Measurements from ENCODE around the gene C1GALT1C1L. TPM values are rescaled to one million over a fixed set of nuclear protein-coding genes. Genes with fewer than 3 reads are reported as not detected.

Gene C1GALT1C1L
- total and polyA plus RNA-seq, 2 of the 4 experiments (the other 2 are of a cell fraction) = 0.36 to 0.63 TPM

- Histone ChIP-seq H3K27me3 (ENCODE audit: control insufficient read depth, insufficient read depth, low read length) (no peaks in the 10 kb centered on the region; the same call in 1 of the 2 replicates), H4K20me1 (ENCODE audit: insufficient read depth, low read length) (no peaks in the 10 kb centered on the region), H3K9me3 (ENCODE audit: control insufficient read depth, insufficient read depth, low read length) (no peaks in the 10 kb centered on the region), H2AFZ (replicated peaks; ENCODE audit: low read length, poor library complexity) (no peak overlapping the region), H2BK20ac (ENCODE audit: low read depth, low read length) (no peak overlapping the region), H3K36me3 (ENCODE audit: control insufficient read depth, insufficient read depth, low read length) (no peaks in the 10 kb centered on the region), H3K4ac (ENCODE audit: low read depth, low read length) (no peak overlapping the region), H4K5ac (ENCODE audit: low read depth, low read length) (no peak overlapping the region), H2BK5ac (ENCODE audit: low read depth, low read length, poor library complexity, severe bottlenecking) (no peak overlapping the region), H3K9me1 (ENCODE audit: insufficient read depth, low read length) (peaks cover 3% of the 10 kb centered on the region), H3K14ac (replicated peaks; ENCODE audit: low read depth, low read length) (no peak overlapping the region), H2BK120ac (ENCODE audit: low read depth, low read length) (no peak overlapping the region), H3K4me1 (ENCODE audit: control insufficient read depth, insufficient read depth, low read length) (peaks cover 5% of the 10 kb centered on the region), H3K4me3 (ENCODE audit: insufficient read depth, low read depth, low read length) (no peak overlapping the region), H3K56ac (ENCODE audit: extremely low read depth, insufficient read depth, low read length) (no peak overlapping the region), H3K27ac (ENCODE audit: insufficient read depth, low read length) (no peak overlapping the region), H3K4me2 (ENCODE audit: low read depth, low read length) (no peak overlapping the region), H3K18ac (ENCODE audit: low read depth, low read length) (no peak overlapping the region), H3K23ac (ENCODE audit: low read depth, low read length) (no peak overlapping the region), H3K79me1 (ENCODE audit: low read depth in 1 of 2, low read length in 2 of 2) (no peaks in the 10 kb centered on the region), H3K9ac (ENCODE audit: low read depth, low read length) (no peak overlapping the region), H2BK15ac (ENCODE audit: low read depth, low read length) (no peak overlapping the region), H4K8ac (ENCODE audit: low read depth in 2 of 2, low read length in 2 of 2) (no peak overlapping the region), H2AK9ac (replicated peaks; ENCODE audit: low read depth, low read length, poor library complexity) (no peak overlapping the region), H2AK5ac (ENCODE audit: low read depth, low read length) (no peak overlapping the region), H4K91ac (ENCODE audit: insufficient read depth, low read depth, low read length) (no peak overlapping the region)
- POLR2A ChIA-PET (ENCODE audit: unreplicated experiment) = no interaction called here
- DNase-seq (no peak), ATAC-seq (ENCODE audit: low read depth) (no peak)
- intact Hi-C loops (cut with micrococcal nuclease) (no loop called here), in situ Hi-C loops (cut with MboI; ENCODE audit: low sequenced_read_pairs) (no loop called here), dilution Hi-C loops (cut with HindIII; ENCODE audit: low sequenced_read_pairs, unreplicated experiment) (no loop called here)
- TF ChIP-seq ELK1 (IDR thresholded peaks at IDR 0.05; ENCODE audit: borderline replicate concordance, low read depth, low read length) (no peak), FOS (IDR thresholded peaks at IDR 0.05; ENCODE audit: low read depth, low read length) (no peak), BHLHE40 (IDR thresholded peaks at IDR 0.05; ENCODE audit: low read depth, low read length) (no peak), MAZ (IDR thresholded peaks at IDR 0.05; ENCODE audit: borderline replicate concordance, low read depth, low read length) (no peak), CTCF (conservative IDR thresholded peaks at IDR 0.05; ENCODE audit: low read depth, low read length) (no peak), SMC3 (IDR thresholded peaks at IDR 0.05; ENCODE audit: low read depth, low read length) (no peak)
- 100% methylated on average over 1 of the region's 2 CpGs; no CpG with 5 or more reads in 1 of the 2 experiments for WGBS, 2 experiments (ENCODE audit: extremely low coverage in 2 of 2, insufficient read length in 1 of 2)
- CTCF ChIA-PET = no interaction called here
- BruUV-seq (replicated peaks) = no TSS peak
Observed at GRCh38 chr2:43653506-43653905, 22.7 kb downstream of the C1GALT1C1L start.

All from IMR-90 (cell line).